NCI-H2196 (cell line): ENCODE data around the gene RIMOC1.
A peak's percentile ranks its signal among the peaks of the same experiment; 100 is the strongest.

Source experiments
- DNase-seq: peaks from one replicate; lab custom pipeline; 2025; ENCODE audit not compliant: unreplicated experiment; lab: John Stamatoyannopoulos, UW

The RIMOC1 gene

DNA sequence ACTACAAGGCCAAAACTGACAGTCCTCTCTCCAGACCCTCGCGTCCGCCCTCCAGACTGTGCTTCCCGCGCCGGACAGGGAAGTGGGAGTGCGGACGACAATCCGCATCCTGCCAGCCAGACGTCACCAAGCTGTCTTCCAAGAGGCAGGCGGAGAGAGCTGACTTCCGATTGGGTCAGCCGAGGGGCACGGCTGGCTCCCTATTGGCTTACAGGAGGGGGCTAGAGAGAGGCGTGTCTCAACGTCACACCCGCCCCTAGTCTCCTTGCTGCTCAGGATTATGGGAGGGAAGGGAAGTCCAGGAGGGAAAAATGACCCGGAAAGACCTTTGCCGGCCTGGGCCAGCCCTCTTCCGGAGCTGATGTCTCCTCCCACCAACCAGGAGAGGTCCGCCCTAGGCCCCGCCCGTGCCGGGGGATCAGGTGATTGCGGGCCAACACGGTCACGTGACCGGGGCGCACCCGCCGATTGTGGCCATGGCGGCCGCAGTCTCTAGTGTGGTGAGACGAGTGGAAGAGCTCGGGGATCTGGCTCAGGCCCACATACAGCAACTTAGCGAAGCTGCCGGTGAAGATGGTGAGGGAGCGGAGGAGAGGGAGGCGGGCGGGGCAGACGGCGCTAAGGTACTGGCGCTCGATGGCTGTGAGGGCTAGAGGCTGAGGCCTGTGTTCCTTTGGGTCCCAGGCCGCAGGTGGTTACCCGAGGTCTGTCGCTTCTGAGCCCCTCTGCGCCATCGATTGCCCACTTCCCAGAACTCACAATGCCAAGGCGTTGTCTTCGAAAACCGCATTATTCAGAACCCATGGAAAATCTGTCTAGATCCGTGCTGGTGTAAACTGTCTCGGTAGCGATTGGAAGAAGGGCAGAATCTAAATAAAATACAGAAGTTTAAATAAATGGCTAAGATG, at the start of gene RIMOC1:
RIMOC1 (plus strand) TSS at position 453 of the 908 bp plus-strand sequence; CDS start at position 477, 24 bp downstream.
- DNase-seq, result peak; percentile 100

DNA sequence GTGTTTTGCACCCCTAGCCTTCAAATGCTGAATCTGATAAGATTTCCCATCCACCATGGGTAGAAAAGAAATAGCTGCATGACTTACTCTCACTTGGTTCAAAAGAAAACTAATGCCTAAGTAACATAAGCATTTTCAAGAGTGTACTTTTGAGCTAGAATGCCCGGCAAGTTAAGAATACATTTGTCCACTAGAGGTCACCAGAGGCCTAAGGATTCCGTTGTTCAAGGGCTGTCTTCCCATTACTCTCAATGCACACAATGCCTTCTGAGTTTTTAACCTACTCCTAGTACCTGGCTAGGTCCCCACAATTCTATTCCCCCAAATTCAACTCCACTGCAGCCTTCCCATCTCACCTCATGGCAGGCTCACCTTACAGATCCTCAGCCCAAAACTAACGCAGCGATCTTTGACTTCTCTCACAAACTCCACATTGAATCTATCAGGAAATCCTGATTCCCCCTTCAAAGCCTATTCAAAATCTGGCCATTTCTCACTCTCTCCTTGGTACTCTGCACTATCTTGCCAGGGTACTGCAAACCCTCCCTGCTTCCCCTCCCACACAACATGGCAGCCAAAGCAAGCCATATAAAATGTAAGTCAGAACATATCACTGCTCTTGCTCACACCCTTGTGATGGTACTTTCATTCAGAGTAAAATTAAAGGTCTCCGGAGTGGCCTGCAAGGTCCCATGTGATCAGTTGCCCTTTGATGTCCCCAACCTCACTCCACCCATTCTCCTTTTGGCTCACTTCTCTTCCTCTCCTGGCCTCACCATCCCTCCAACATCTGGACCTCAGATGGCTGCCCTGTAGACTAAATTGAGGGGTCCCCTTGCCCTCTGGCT, 47.3 kb upstream of the RIMOC1 start:
- DNase-seq, result peak; percentile 94

DNA sequence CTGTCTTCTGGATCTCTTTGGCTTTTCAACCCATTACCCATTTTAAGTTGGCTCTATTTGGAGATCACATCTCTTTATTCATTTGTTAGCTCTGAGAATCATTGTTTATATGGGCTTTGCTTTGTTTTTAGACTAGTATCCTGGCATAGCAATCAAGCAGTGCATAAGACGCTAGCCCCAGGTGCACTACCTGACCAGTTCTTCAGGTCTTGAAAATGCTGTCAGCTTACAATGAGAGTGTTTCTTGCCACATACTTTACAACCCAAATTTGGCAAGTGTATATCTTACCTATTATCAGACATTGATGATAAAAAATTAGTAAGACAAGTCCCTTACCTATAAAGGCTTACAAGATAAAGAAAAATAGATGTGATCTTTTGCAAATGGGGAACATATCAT, 46.2 kb upstream of the RIMOC1 start:
- no peak for DNase-seq

- no peak for DNase-seq
These were observed 45.3 kb upstream of the RIMOC1 start for GRCh38 chr5:41858890-41859289.

DNA sequence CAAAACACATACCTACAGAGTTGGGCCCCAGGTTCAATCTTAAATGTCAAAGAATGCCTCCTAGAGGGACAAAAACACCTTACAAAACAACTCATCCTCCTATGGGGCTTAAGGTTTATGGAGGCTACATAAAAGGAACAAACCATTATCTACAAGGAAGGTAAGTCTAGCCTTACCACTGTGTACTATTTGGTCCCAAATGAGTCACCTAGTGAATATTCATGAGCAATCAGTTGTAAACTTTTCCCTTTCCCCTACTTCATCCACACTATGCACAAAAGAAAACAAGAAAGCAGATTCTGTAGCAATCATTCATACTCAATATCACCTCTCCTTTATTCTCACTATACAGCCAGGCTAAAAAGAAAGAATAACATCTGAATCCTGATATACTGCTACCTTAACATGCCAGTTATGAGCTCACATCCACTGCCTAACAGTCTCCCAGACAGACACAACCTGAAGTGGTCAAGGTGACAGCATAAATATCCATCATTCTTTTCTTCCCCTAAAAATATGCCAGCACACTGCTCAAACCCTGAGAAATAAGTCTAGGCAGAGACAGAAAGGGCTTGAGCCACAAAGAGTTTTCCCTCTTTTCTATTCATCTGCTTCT, 40.2 kb upstream of the RIMOC1 start:
- DNase-seq, result no peak

GRCh38 chr5:41869151-41869723, 34.9 kb upstream of the RIMOC1 start:
- no peak for DNase-seq

DNA sequence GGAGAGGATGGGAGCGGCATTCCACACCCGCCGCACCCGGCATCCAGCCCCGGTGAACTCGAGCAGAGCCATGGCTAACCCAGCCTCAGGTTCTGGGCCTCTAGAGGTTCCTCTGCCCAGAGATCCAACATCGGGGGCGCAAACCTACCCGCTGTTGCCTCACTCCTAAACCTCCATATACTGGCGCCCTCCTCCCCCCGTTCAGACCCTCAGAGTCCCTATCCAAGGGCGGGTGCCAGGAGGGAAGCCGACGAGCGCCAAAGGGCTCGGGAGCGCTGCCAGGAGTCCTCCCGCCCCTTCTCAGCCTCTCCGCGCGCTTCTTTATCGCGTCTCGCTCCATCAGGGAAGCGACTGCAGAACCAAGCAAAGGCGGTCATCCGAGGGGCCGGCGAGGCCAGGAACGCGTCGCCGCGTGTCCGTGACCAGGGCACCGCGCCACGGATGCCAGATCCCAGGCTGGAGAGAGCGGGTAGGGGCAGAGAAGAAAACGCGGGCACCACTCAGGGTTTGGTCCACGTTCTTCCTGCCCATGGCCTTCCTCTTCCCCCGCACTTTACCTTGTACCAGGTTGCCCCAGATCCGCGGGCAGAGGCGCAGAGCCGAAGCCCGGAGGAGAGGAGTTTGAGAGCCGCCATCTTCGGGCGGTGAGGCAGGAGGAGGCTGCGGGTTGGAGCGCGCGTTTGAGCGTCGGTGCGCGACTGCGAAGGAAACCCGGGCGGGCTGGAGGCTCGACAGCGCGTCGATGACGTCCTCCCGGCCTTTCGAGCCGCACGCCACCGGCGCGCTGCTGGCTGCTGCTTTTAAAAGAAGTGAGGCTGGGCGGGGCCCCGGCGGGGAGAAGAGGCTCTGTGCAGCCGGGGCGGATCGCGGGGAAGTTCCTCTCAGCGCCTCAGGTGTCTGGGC, 34.2 kb upstream of the RIMOC1 start, which contains the start of gene OXCT1:
OXCT1 (minus strand) TSS at position 702 of the 903 bp plus-strand sequence; CDS start at position 635, 67 bp downstream.
- peak; percentile 94 for DNase-seq

DNA sequence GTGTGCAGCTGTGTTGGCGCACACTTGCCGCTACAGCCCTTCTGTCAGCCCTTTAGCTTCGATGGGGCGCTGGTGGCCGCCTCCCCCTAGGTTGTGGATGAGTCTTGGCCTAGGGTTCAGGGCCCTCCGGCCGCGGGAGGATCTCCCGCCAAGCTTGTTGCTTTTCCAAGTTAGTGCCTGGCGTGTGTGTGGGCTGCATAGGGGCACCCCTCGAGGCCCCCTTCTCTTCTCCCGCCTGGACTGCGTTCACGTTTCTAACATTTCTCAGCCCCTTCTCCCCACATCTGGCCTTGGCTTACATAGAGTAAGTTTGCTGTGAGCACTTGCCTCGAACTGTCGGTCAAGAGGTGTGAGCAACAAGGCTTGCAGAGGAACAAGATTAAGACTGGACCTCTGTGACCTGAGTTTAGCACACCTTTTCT, 33.5 kb upstream of the RIMOC1 start:
- no peak for DNase-seq

DNA sequence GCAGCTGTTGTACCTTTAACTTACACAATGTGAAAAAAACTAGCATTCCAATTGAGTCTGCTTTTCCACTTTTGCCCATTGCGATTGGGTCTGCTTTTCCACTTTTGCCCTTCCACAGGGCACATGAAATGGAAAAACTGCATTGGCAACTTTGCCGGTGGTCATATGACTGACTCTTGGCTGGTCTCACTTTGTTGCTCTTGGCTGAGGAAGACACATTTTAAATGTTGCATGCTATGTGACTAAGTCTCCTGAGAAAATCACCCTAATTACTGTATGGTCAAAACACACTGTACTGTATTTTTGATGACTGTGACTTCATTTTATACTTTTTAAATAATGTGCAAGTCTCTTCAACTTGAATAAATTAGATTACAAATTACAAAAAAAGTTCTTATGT, 32.3 kb upstream of the RIMOC1 start:
- DNase-seq, result peak; percentile 44

DNA sequence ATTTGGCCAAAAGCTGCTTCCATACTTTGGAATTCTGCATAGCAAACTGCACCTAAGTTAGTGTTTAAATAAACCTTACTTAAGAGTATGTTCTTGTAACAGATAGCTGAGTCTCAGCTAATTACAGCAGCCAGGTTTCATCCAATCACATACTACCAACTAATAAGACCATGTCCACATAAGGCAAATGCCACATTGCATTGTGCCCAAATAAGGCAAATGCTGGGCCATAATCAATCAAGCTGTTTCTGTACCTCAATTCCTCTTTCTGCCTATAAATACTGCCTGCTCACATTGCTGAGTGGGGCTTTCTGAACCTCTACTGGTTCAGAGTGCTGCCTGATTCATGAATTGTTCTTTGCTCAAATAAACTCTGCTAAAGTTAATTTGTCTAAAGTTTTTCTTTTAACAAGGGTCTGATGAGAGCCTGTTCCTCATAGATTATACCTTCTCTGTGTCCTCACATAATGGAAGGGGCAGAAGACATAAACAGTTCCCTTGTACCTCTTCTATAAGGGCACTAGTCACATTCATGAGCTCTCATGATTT, 29.6 kb upstream of the RIMOC1 start:
- no peak for DNase-seq

GRCh38 chr5:41875121-41875520, 29.0 kb upstream of the RIMOC1 start:
- no peak for DNase-seq

DNA sequence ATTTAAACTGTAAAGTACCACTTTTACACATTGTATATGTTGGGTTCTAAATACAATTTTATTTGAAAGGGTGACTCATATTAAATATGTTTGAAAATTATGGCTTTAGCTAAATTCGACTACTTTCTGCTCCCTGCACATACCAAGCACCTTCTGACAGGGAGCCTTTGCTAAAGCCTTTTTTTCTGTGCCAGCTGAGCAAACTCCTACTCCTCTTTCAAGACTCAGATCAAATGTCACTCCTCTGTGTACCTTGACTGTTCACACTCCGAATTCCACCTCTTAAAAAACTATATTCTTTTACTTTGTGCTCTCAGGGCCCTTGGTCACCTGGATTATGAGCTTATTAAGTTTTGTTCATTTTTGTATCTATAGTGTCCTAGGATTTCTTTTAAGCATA, 27.5 kb upstream of the RIMOC1 start:
- DNase-seq, result no peak

DNA sequence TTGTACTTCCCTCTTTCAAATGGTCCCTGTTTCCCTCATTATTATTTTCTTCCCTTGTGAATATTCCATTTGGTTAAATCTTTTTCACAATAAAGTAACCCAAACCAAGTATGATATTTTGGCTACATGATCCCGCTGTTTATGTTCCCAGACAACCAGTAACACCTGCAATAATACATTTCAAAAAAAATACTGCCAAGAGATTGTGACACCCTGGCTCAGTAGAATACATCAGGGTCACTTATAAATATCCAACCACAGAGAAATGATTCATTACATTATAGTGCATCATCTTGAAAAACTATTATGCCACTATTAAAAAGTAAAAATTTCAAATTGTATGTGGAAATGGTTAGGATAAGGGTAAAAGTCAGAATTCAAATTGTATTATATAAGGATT, 26.7 kb upstream of the RIMOC1 start:
- no peak for DNase-seq

DNA sequence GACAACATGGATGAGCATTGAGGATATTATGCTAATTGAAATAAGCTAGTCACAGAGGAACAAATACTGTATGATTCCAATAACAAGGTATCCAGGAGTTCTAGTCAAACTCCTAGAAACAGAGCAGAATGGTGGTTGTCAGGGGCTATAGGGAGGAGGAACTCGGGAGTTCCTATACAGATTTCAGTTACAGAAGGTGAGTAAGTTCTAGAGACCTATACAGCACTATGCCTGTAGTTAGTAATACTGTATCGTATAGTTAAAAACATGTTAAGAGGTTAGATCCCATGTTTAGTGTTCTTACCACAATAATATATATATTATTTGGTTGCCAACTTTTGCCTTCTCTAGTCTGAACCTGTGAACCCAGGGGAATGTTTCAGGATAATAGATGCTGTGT, 26.0 kb upstream of the RIMOC1 start:
- no peak for DNase-seq

- no peak for DNase-seq
These were observed 25.3 kb upstream of the RIMOC1 start for GRCh38 chr5:41878643-41879478.

- no peak for DNase-seq
These were observed 21.4 kb upstream of the RIMOC1 start for GRCh38 chr5:41882765-41883164.

GRCh38 chr5:41883243-41883642, 20.9 kb upstream of the RIMOC1 start:
- DNase-seq, result no peak

GRCh38 chr5:41883936-41884335, 20.2 kb upstream of the RIMOC1 start:
- DNase-seq, result no peak

DNA sequence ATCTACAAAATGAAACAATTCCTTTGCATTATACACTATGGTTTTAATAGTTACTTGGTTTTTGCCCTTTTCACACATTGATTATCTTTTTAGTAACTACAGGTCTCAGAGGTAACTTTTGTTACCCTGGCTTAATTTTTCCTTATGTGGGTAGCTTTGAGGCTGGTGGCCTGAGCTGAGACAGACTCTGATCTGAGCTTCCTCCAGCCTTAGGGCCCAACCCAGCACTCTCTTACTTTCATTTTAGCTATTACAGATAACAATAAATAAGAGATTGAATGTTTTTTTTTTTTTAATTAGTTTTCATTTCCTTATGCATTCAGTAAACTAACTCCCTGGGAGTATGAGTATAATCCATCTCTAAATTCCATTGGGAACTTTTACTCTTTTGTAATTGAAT, 18.9 kb upstream of the RIMOC1 start:
- no peak for DNase-seq
